Lower lobe of right lung (tissue), 2 donors: ENCODE measurements around the gene JARID2. TPM values are rescaled to one million over a fixed set of nuclear protein-coding genes. Genes with fewer than 3 reads are reported as not detected.
A peak's percentile ranks its signal among the peaks of the same experiment; 100 is the strongest.

ENCODE experiments used
- ATAC-seq, 2 donors: fragments of 200-7000 bp; cut with Tn5 transposase; one replicate each; pipeline ENCODE4 v1.9.1; 2020 to 2022; ENCODE audit warnings: mild to moderate bottlenecking in 2 of 2, moderate library complexity in 2 of 2
- DNase-seq: peaks from one replicate; pipeline ENCODE4 v3.0.0-alpha.2; 2020
- H3K27ac ChIP-seq: fragments of 200-600 bp; one replicate; pipeline ENCODE4 v1.8.0; 2022
- H3K27me3 ChIP-seq: fragments of 200-600 bp; one replicate; pipeline ENCODE4 v1.8.0; 2022; ENCODE audit warnings: low read depth
- H3K36me3 ChIP-seq: fragments of 200-600 bp; one replicate; pipeline ENCODE4 v1.8.0; 2022; ENCODE audit warnings: mild to moderate bottlenecking
- H3K4me1 ChIP-seq: fragments of 200-600 bp; one replicate; pipeline ENCODE4 v1.8.0; 2022
- H3K4me3 ChIP-seq: fragments of 200-600 bp; one replicate; pipeline ENCODE4 v1.8.0; 2022; ENCODE audit warnings: mild to moderate bottlenecking
- H3K9me3 ChIP-seq: fragments of 200-600 bp; one replicate; pipeline ENCODE4 v1.8.0; 2022
- CTCF ChIP-seq: fragments of 200-600 bp; IDR thresholded peaks from one replicate; pipeline ENCODE4 v1.8.0; 2022; ENCODE audit warnings: antibody characterized with exemption, mild to moderate bottlenecking
- intact Hi-C: fragments of 100-400 bp; cut with DNase I; formaldehyde crosslinking; loops from one replicate; pipeline ENCODE4 v1.11.0; 2022
- total RNA-seq: library from RNA; stranded (reverse); fragmentation: NEBNext Ultra II Directional; extraction: Animal tissue kit (Norgen Biotek cat#: 25700); gene quantifications from one replicate; pipeline ENCODE4 v1.2.1, GENCODE V29; 2021
- donor health status: DM: no; HTN: yes; CAD: no; lungs with severe emphysema.

Gene JARID2
- total RNA-seq, 1 donor from 2014 or later, result 16.0 TPM

- Histone ChIP-seq H3K4me1 (peaks cover 41% of the 10 kb centered on the region), H3K27me3 (no peaks in the 10 kb centered on the region), H3K4me3 (no peak overlapping the region), H3K36me3 (no peaks in the 10 kb centered on the region), H3K9me3 (no peaks in the 10 kb centered on the region), H3K27ac (no peak overlapping the region)
- DNase-seq, result no peak
- TF ChIP-seq CTCF, result no peak
- intact Hi-C loops, result no loop called here
- no peak for ATAC-seq
These were observed 139.7 kb downstream of the JARID2 start for GRCh38 chr6:15385521-15385920.

GRCh38 chr6:15386110-15386755 lies 140.4 kb downstream of the JARID2 start:
- H3K27ac ChIP-seq, result no peak overlapping the region
- no peaks in the 10 kb centered on the region for H3K27me3 ChIP-seq
- no peak overlapping the region for H3K4me3 ChIP-seq
- H3K36me3 ChIP-seq, result no peaks in the 10 kb centered on the region
- ATAC-seq (peak in 1 of 2 donors; percentile 52), DNase-seq (no peak)
- intact Hi-C loops, result no loop called here
- TF ChIP-seq CTCF, result no peak
- H3K9me3 ChIP-seq, result no peaks in the 10 kb centered on the region
- peaks cover 46% of the 10 kb centered on the region for H3K4me1 ChIP-seq

- H3K27me3 ChIP-seq, result no peaks in the 10 kb centered on the region
- H3K27ac ChIP-seq, result no peak overlapping the region
- no peak for TF ChIP-seq CTCF
- ATAC-seq (no peak), DNase-seq (no peak)
- H3K4me1 ChIP-seq, result peaks cover 50% of the 10 kb centered on the region
- intact Hi-C loops, result no loop called here
- H3K36me3 ChIP-seq, result no peaks in the 10 kb centered on the region
- no peaks in the 10 kb centered on the region for H3K9me3 ChIP-seq
- H3K4me3 ChIP-seq, result no peak overlapping the region
These were observed 140.9 kb downstream of the JARID2 start for GRCh38 chr6:15386756-15387112.

GRCh38 chr6:15387118-15387517 lies 141.2 kb downstream of the JARID2 start:
- H3K27ac ChIP-seq, result no peak overlapping the region
- no peak overlapping the region for H3K4me3 ChIP-seq
- no peaks in the 10 kb centered on the region for H3K9me3 ChIP-seq
- H3K36me3 ChIP-seq, result no peaks in the 10 kb centered on the region
- no peaks in the 10 kb centered on the region for H3K27me3 ChIP-seq
- ATAC-seq, result no peak
- DNase-seq, result no peak
- intact Hi-C loops, result no loop called here
- H3K4me1 ChIP-seq, result peaks cover 50% of the 10 kb centered on the region
- no peak for TF ChIP-seq CTCF

- Histone ChIP-seq H3K4me1 (peaks cover 50% of the 10 kb centered on the region), H3K27me3 (no peaks in the 10 kb centered on the region)
- peak in 1 of 2 donors; percentile 40 for ATAC-seq
These were observed 143.4 kb downstream of the JARID2 start for GRCh38 chr6:15389084-15389764.

More at GRCh38 chr6:15389084-15389764, 143.4 kb downstream of the JARID2 start:
- DNase-seq, result no peak
- Histone ChIP-seq H3K36me3 (no peaks in the 10 kb centered on the region), H3K4me3 (no peak overlapping the region), H3K27ac (no peak overlapping the region), H3K9me3 (no peaks in the 10 kb centered on the region)
- intact Hi-C loops, result no loop called here
- TF ChIP-seq CTCF, result no peak
